ENCODE data around the gene GORASP1.

DNA sequence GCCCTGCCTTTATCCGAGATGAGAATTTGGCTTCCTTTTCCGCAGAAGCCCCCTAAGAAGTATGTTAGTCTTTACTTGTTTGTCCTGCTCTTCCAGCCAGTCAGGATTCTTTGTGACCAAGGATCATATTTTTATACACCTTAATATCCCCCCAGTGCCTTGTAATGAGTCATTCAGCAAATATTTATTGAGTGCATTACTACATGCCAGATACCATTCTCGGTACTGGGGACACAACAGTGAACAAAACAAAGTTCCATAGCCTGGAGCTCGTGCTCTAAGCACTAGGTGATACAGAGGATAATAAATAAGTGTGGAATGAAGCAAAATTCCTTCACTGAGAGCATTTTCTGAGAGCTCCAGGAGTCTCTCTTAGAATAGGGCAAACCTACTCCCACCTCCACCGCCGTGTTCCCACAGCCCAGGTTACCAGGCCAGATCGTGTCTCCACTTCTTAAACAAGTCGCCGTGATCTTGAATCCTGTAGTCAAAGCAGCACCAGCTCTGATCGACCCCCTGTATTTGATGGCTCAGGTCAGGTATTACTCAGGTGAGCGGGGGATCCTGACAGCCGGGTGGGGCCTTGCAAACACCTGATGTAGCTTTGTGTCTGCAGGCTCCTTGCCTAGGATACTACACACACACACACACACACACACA lies 18.5 kb upstream of the GORASP1 start:
- TF ChIP-seq, protein P1, sequence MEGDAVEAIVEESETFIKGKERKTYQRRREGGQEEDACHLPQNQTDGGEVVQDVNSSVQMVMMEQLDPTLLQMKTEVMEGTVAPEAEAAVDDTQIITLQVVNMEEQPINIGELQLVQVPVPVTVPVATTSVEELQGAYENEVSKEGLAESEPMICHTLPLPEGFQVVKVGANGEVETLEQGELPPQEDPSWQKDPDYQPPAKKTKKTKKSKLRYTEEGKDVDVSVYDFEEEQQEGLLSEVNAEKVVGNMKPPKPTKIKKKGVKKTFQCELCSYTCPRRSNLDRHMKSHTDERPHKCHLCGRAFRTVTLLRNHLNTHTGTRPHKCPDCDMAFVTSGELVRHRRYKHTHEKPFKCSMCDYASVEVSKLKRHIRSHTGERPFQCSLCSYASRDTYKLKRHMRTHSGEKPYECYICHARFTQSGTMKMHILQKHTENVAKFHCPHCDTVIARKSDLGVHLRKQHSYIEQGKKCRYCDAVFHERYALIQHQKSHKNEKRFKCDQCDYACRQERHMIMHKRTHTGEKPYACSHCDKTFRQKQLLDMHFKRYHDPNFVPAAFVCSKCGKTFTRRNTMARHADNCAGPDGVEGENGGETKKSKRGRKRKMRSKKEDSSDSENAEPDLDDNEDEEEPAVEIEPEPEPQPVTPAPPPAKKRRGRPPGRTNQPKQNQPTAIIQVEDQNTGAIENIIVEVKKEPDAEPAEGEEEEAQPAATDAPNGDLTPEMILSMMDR (IDR thresholded peaks at IDR 0.05; ENCODE audit: insufficient read depth, low read depth, low read length), result no peak
- no peak for TF ChIP-seq EZH2 (IDR thresholded peaks at IDR 0.05; ENCODE audit: insufficient read depth, low read length)

Measured in astrocyte (in vitro differentiated cells and primary cell).